ENCODE results near the gene FXYD1.

Gene FXYD1

GRCh38 chr19:35169221-35169995 is 30.8 kb downstream of the FXYD1 start:
- TF ChIP-seq CTCF (IDR thresholded peaks at IDR 0.05; ENCODE audit: control insufficient read depth, insufficient read depth, low read depth, low read length, missing control alignments) = no peak
- no peak for DNase-seq (ENCODE audit: low read depth)

GRCh38 chr19:35170359-35171061 is 31.9 kb downstream of the FXYD1 start:
- no peak overlapping the region for H3K4me3 ChIP-seq (ENCODE audit: control insufficient read depth, low read depth, low read length)
- DNase-seq (ENCODE audit: low read depth) = no peak
- no peak for TF ChIP-seq CTCF (IDR thresholded peaks at IDR 0.05; ENCODE audit: control insufficient read depth, insufficient read depth, low read depth, low read length, missing control alignments)

More at GRCh38 chr19:35169221-35169995, 30.8 kb downstream of the FXYD1 start:
- H3K4me3 ChIP-seq (ENCODE audit: control insufficient read depth, low read depth, low read length) = no peak overlapping the region

GRCh38 chr19:35171730-35172129 is 33.1 kb downstream of the FXYD1 start:
- no peak for DNase-seq (ENCODE audit: low read depth)
- H3K4me3 ChIP-seq (ENCODE audit: control insufficient read depth, low read depth, low read length) = no peak overlapping the region
- TF ChIP-seq CTCF (IDR thresholded peaks at IDR 0.05; ENCODE audit: control insufficient read depth, insufficient read depth, low read depth, low read length, missing control alignments) = no peak

- DNase-seq (ENCODE audit: low read depth) = no peak
- no peak overlapping the region for H3K4me3 ChIP-seq (ENCODE audit: control insufficient read depth, low read depth, low read length)
- TF ChIP-seq CTCF (IDR thresholded peaks at IDR 0.05; ENCODE audit: control insufficient read depth, insufficient read depth, low read depth, low read length, missing control alignments) = no peak
These were observed 35.6 kb downstream of the FXYD1 start for GRCh38 chr19:35174226-35174625.

- H3K4me3 ChIP-seq (ENCODE audit: control insufficient read depth, low read depth, low read length) = no peak overlapping the region
- TF ChIP-seq CTCF (IDR thresholded peaks at IDR 0.05; ENCODE audit: control insufficient read depth, insufficient read depth, low read depth, low read length, missing control alignments) = no peak
- no peak for DNase-seq (ENCODE audit: low read depth)
These were observed 37.6 kb downstream of the FXYD1 start for GRCh38 chr19:35176181-35176570.

GRCh38 chr19:35177377-35178274 is 39.0 kb downstream of the FXYD1 start:
- TF ChIP-seq CTCF (IDR thresholded peaks at IDR 0.05; ENCODE audit: control insufficient read depth, insufficient read depth, low read depth, low read length, missing control alignments) = no peak
- H3K4me3 ChIP-seq (ENCODE audit: control insufficient read depth, low read depth, low read length) = no peak overlapping the region
- DNase-seq (ENCODE audit: low read depth) = no peak

Data from AG09309 (cell line).